Progenitor cell of endocrine pancreas (in vitro differentiated cells): Measurements from ENCODE around the gene PXDN. TPM values are rescaled to one million over a fixed set of nuclear protein-coding genes. Genes with fewer than 3 reads are reported as not detected.

Experiments used
- DNase-seq: peaks from one replicate; pipeline ENCODE4 v3.0.0; 2021; ENCODE audit warnings: low spot score; ENCODE audit not compliant: unreplicated experiment
- H3K27ac Mint-ChIP-seq: 2 replicates; pipeline ENCODE4 v1.8.0; 2021; ENCODE audit warnings: mild to moderate bottlenecking, moderate library complexity, mixed read lengths
- H3K27me3 Mint-ChIP-seq: 2 replicates; pipeline ENCODE4 v1.8.0; 2021; ENCODE audit warnings: mixed read lengths
- H3K36me3 Mint-ChIP-seq: 2 replicates; pipeline ENCODE4 v1.8.0; 2022; ENCODE audit warnings: mixed read lengths; ENCODE audit not compliant: insufficient read depth
- H3K4me1 Mint-ChIP-seq: 2 replicates; pipeline ENCODE4 v1.8.0; 2021; ENCODE audit warnings: low read depth, mixed read lengths
- H3K4me3 Mint-ChIP-seq: 2 replicates; pipeline ENCODE4 v1.8.0; 2021; ENCODE audit warnings: low read depth, mild to moderate bottlenecking, moderate library complexity, mixed read lengths
- H3K9me3 Mint-ChIP-seq: 2 replicates; pipeline ENCODE4 v1.8.0; 2021; ENCODE audit warnings: low read depth, mixed read lengths
- total RNA-seq: library from RNA; stranded (reverse); gene quantifications from 2 replicates; pipeline ENCODE4 v1.2.1, GENCODE V29; 2021
- TF ChIP-seq, protein P1 (sequence below): fragments of 200-600 bp; sonication (generic); IDR thresholded peaks from one replicate; pipeline ENCODE4 v1.5.0; 2021; ENCODE audit warnings: antibody characterized with exemption, mild to moderate bottlenecking; ENCODE audit not compliant: unreplicated experiment

PXDN gene
- total RNA-seq, 1 donor from 2014 or later, result 256 TPM

DNA sequence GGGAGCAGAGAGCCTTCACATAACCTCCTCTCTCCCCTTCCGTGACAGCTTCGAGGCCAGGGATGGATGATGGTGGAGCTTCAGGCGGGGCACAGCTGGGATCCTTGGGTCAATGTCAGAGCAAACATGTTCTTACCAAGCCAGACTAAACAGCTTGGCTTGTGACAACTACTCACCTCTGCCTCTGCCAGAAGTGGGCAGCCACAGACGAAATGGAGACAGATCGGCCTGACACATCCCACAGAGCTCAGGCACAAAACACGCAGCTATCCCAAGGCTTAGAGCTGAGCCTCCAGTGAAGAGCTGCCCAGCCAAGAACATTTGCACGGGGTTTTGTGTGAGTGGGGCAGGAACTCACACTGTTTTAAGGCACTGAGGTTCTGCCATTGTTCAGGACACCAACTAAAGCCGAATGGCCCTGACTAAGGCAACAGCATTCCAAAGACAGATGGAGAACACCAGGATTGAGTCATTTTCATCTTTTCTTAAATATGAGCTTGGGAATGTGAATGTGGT lies 12.8 kb downstream of the PXDN start:
- peaks cover 5% of the 10 kb centered on the region for H3K9me3 Mint-ChIP-seq
- H3K4me1 Mint-ChIP-seq, result peaks cover 28% of the 10 kb centered on the region
- no peak overlapping the region for H3K4me3 Mint-ChIP-seq
- no peak overlapping the region for H3K27ac Mint-ChIP-seq
- H3K36me3 Mint-ChIP-seq, result peaks cover 16% of the 10 kb centered on the region
- H3K27me3 Mint-ChIP-seq, result no peaks in the 10 kb centered on the region
- TF ChIP-seq, protein P1, sequence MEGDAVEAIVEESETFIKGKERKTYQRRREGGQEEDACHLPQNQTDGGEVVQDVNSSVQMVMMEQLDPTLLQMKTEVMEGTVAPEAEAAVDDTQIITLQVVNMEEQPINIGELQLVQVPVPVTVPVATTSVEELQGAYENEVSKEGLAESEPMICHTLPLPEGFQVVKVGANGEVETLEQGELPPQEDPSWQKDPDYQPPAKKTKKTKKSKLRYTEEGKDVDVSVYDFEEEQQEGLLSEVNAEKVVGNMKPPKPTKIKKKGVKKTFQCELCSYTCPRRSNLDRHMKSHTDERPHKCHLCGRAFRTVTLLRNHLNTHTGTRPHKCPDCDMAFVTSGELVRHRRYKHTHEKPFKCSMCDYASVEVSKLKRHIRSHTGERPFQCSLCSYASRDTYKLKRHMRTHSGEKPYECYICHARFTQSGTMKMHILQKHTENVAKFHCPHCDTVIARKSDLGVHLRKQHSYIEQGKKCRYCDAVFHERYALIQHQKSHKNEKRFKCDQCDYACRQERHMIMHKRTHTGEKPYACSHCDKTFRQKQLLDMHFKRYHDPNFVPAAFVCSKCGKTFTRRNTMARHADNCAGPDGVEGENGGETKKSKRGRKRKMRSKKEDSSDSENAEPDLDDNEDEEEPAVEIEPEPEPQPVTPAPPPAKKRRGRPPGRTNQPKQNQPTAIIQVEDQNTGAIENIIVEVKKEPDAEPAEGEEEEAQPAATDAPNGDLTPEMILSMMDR, result no peak
- DNase-seq, result no peak

DNA sequence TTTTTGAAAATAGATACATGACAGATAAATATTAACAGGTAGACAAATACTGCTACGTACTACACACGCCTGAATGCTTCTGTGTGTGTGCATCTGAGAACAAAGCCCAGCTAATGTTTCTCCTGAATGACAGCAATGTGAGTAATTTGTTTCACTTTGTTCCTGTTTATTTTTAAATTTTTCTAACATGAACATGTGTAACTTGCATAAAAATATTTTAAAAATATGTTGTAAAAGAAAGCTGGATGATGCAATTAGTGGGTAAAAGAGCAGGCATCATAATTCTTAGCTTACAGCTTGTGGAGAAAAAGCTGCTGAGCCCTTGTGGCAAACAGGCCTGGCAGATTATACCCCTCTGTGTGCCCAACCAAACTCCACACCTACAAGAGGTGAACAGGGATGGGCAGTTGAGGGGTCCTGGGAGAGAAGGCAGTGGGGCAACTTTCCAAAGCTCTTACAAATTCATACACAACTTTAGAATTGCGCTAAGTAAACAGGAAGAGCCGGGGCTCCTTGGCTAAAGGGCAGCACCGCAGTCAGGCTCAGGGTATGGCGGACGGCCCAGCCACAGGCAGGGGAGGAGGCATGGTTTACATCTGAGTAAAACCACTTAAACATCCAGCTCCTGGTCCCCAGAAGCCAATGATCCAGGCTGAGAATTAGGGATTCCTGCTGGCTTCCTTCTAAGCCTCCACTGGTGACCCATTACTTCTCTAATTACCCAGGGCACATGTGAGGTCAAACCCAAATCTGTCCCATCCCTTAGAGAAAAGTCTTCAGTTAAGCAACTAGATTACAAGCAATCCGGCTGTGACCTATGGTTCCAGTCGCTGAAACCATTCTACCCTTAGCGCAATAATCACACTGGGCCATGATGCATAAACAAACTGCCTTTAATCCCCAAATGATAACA lies 14.0 kb downstream of the PXDN start:
- H3K27ac Mint-ChIP-seq, result peak overlapping the region; percentile 83
- H3K36me3 Mint-ChIP-seq, result peaks cover 13% of the 10 kb centered on the region
- peaks cover 28% of the 10 kb centered on the region for H3K4me1 Mint-ChIP-seq
- TF ChIP-seq, protein P1, result no peak
- H3K9me3 Mint-ChIP-seq, result peaks cover 4% of the 10 kb centered on the region
- no peaks in the 10 kb centered on the region for H3K27me3 Mint-ChIP-seq
- no peak for DNase-seq
- no peak overlapping the region for H3K4me3 Mint-ChIP-seq

DNA sequence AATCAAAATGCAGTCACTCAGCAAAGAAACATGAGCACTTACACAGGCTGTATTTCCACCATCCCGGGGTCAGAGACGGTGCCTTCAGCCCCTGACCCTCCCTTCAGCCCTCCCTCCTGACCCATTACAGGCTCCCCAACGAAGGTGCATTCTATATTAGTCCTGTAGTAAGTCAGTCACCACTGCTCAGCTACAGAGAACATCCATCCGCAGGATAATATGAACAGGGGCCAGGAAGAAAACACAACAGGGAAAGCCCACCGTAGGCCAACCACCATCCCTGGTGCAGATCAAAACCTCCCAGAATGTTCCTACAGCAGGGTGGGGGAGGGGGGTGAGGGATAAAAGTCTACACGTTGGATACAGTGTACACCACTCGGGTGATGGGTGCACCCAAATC lies 15.1 kb downstream of the PXDN start:
- Mint-ChIP-seq H3K9me3 (no peaks in the 10 kb centered on the region), H3K27ac (peak overlapping the region; percentile 89), H3K4me3 (no peak overlapping the region), H3K36me3 (peaks cover 8% of the 10 kb centered on the region), H3K27me3 (no peaks in the 10 kb centered on the region), H3K4me1 (peaks cover 28% of the 10 kb centered on the region)
- DNase-seq, result no peak
- TF ChIP-seq, protein P1, result no peak

DNA sequence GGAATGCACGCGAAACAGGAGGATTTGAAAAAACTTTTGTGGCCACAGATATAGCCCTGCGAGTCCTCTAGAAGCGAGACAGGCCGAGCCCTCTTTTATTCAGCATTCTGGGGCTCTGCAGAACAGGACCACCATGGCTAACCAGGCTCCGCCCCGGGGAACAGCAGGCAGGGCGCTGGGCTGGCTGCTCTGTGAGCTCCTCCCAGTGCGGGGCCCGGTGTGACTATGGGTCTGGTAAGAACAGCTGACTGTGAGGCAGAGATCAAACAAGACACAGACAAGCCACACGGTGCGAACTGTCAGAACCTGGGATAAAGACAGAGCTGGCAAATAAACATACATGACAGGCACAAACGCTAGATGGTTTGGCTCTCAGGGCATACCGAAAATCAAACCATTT lies 15.5 kb downstream of the PXDN start:
- DNase-seq, result no peak
- Mint-ChIP-seq H3K4me1 (peaks cover 31% of the 10 kb centered on the region), H3K36me3 (peaks cover 8% of the 10 kb centered on the region), H3K4me3 (peak overlapping the region; percentile 21), H3K27me3 (no peaks in the 10 kb centered on the region), H3K27ac (peak overlapping the region; percentile 89), H3K9me3 (no peaks in the 10 kb centered on the region)
- TF ChIP-seq, protein P1, result no peak

DNA sequence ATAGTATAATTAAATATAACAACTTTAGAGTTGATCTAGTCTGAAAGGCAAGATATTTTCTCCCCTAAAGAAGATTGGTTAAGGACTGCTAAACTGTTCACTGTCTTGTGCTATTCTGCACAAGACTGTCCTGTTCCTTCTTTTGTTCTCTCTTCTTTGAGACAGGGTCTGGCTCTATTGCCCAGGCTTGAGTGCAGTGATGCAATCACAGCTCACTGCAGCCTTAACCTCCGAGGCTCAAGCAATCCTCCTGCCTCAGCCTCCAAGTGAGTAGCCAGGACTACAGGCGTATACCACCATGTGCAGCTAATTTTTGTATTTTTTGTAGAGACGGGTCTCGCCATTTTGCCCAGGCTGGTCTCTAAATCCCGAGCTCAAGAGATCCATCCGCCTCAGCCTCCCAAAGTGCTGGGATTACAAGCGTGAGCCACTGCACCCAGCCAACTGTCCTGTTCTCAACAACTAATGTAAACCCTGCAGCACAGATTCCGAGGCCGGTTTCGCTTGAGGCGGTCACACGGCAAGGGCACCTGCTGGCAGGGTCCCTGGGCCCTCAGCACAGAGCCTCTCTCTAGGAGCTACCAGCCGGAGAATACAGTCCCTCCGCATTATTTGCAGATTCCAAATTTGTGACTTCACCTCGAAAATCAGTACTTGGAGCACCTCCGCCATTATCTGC lies 16.4 kb downstream of the PXDN start:
- Mint-ChIP-seq H3K4me3 (no peak overlapping the region), H3K36me3 (peaks cover 8% of the 10 kb centered on the region), H3K4me1 (peaks cover 31% of the 10 kb centered on the region), H3K27me3 (no peaks in the 10 kb centered on the region), H3K27ac (peak overlapping the region; percentile 89), H3K9me3 (no peaks in the 10 kb centered on the region)
- DNase-seq, result no peak
- TF ChIP-seq, protein P1, result no peak
